Measurements from ENCODE around the gene HMGCS1.

Gene HMGCS1

GRCh38 chr5:43243270-43243669 lies 69.9 kb downstream of the HMGCS1 start:
- DNase-seq (ENCODE audit: low spot score) = no peak
- no peak for TF ChIP-seq CTCF (IDR thresholded peaks at IDR 0.05)
- Histone ChIP-seq H3K4me3 (no peak overlapping the region), H3K27ac (no peak overlapping the region)

- no peak overlapping the region for H3K27ac ChIP-seq
- no peak for TF ChIP-seq CTCF (IDR thresholded peaks at IDR 0.05)
- DNase-seq (ENCODE audit: low spot score) = no peak
- H3K4me3 ChIP-seq = no peak overlapping the region
These were observed 71.0 kb downstream of the HMGCS1 start for GRCh38 chr5:43242196-43242595.

Measured in coronary artery (tissue), 2 donors.